CD4-positive, alpha-beta T cell (primary cell): ENCODE data around the gene PAPPA. TPM values are rescaled to one million over a fixed set of nuclear protein-coding genes. Genes with fewer than 3 reads are reported as not detected.

Experiments used
- ATAC-seq: fragments of 200-7000 bp; cut with Tn5 transposase; one replicate; pipeline ENCODE4 v1.10.0; 2022; ENCODE audit warnings: mild to moderate bottlenecking; ENCODE audit not compliant: poor library complexity
- CTCF ChIA-PET: fragments of 350-600 bp; sonication (Branson Sonifier 250); formaldehyde crosslinking; loops from one replicate; lab custom pipeline; 2021; ENCODE audit warnings: antibody characterized with exemption, inconsistent platforms; lab: Charles Lee
- POLR2A ChIA-PET: fragments of 350-600 bp; sonication (Branson Sonifier 250); formaldehyde crosslinking; loops from one replicate; lab custom pipeline; 2021; ENCODE audit warnings: antibody characterized with exemption, inconsistent platforms; lab: Charles Lee
- DNase-seq, 14 experiments: peaks; one replicate each; pipeline ENCODE4 v3.0.0-alpha.2; 2013 to 2020; ENCODE audit warnings: mixed read lengths in 2 of 14
- H3K27ac ChIP-seq, 2 donors: one replicate each; pipeline versions ENCODE4 v1.5.1 to v1.7.0; 2013; ENCODE audit warnings: low read length in 2 of 2, low read depth in 1 of 2, mild to moderate bottlenecking in 1 of 2
- H3K27me3 ChIP-seq, 2 experiments: 1 replicate in 1 of 2; 2 replicates in 1 of 2; pipeline versions ENCODE4 v1.6.1 to v1.7.0; 2013; ENCODE audit warnings: low read length in 2 of 2, control low read depth in 1 of 2, mild to moderate bottlenecking in 1 of 2, moderate library complexity in 1 of 2; ENCODE audit not compliant: insufficient read depth in 2 of 2, control insufficient read depth in 1 of 2
- H3K36me3 ChIP-seq: one replicate; pipeline ENCODE4 v1.6.1; 2013; ENCODE audit warnings: low read length, control low read depth; ENCODE audit not compliant: insufficient read depth
- H3K4me1 ChIP-seq: one replicate; pipeline ENCODE4 v1.6.1; 2013; ENCODE audit warnings: low read length, control low read depth; ENCODE audit not compliant: insufficient read depth
- H3K4me3 ChIP-seq: one replicate; pipeline ENCODE4 v1.5.1; 2013; ENCODE audit warnings: mild to moderate bottlenecking, low read length, moderate library complexity
- H3K9me3 ChIP-seq, 2 experiments: 1 replicate in 1 of 2; 2 replicates in 1 of 2; pipeline versions ENCODE4 v1.6.1 to v1.7.0; 2013; ENCODE audit warnings: low read length in 2 of 2, mild to moderate bottlenecking in 2 of 2, control low read depth in 1 of 2, moderate library complexity in 1 of 2; ENCODE audit not compliant: control insufficient read depth in 1 of 2, insufficient read depth in 1 of 2
- H3K27ac Mint-ChIP-seq: one replicate; pipeline ENCODE4 v1.8.0; 2020; ENCODE audit warnings: mixed read lengths
- H3K27me3 Mint-ChIP-seq: one replicate; pipeline ENCODE4 v1.8.0; 2021; ENCODE audit warnings: mixed read lengths
- H3K36me3 Mint-ChIP-seq: one replicate; pipeline ENCODE4 v1.8.0; 2021; ENCODE audit warnings: low read depth, mixed read lengths
- H3K4me1 Mint-ChIP-seq: one replicate; pipeline ENCODE4 v1.8.0; 2021; ENCODE audit warnings: low read depth, mixed read lengths
- H3K4me3 Mint-ChIP-seq: one replicate; pipeline ENCODE4 v1.8.0; 2020; ENCODE audit warnings: mild to moderate bottlenecking, mixed read lengths
- H3K9me3 Mint-ChIP-seq: one replicate; pipeline ENCODE4 v1.8.0; 2020; ENCODE audit warnings: mixed read lengths
- intact Hi-C, 2 experiments: fragments of 100-400 bp; cut with DNase I in 1 of 2; cut with micrococcal nuclease in 1 of 2; formaldehyde crosslinking; loops; one replicate each; pipeline versions ENCODE4 v1.15.1 to v1.9.0; 2023 to 2025; cut with DNase I, micrococcal nuclease
- total RNA-seq, 174 experiments: library from RNA in 2 of 174; stranded (reverse) in 2 of 174; gene quantifications; one replicate each; pipeline ENCODE4 v1.2.3 and lab custom pipeline; 2021 to 2026
- TF ChIP-seq, protein P1 (sequence below): fragments of 200-600 bp; IDR thresholded peaks from one replicate; pipeline ENCODE4 v1.8.0; 2022; ENCODE audit warnings: antibody characterized with exemption, mild to moderate bottlenecking

Gene PAPPA
- total RNA-seq, 2 experiments from 2014 or later: 0.03 TPM; not detected in 1

DNA sequence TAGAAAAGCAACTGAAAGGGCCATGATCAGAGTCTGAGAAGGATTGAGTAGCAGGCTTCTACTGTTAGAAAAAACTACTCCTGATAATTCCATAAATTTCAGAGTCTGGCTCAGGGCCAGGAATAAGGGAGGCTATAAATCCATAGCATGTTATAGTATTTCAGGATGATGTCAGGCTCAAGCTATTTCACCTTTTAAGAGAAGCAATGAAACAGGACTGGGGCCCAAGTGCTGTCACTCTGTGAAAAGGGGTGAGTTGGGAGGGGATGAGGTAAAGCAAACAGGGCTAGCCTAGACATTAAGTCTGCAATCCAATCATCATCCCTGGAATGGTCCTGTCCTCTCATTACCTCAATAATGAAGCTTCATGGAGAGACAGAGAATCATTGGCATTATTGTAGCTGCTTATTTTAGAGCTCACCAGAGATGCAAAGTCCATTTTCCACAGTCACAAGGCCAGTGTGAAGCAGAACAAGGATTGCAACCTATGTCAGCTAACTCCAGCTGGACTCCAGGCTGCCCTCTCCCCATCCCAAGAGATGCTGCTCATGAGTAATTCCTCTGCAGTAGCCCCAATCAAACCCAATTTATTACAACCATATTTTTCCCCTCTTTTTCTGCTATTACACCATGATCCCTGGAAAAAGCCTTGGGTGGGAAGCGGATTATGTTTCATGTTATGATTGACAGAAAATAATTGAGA, 56.0 kb downstream of the PAPPA start:
- intact Hi-C loops: no loop called here
- ATAC-seq (no peak), DNase-seq (no peak)
- H3K27ac Mint-ChIP-seq: no peak overlapping the region
- CTCF ChIA-PET: no interaction called here
- H3K4me3 Mint-ChIP-seq: no peak overlapping the region
- Histone ChIP-seq H3K4me1 (no peaks in the 10 kb centered on the region), H3K4me3 (no peak overlapping the region), H3K27me3 (no peaks in the 10 kb centered on the region), H3K9me3 (no peaks in the 10 kb centered on the region), H3K27ac (no peak overlapping the region), H3K36me3 (no peaks in the 10 kb centered on the region)
- H3K27me3 Mint-ChIP-seq: no peaks in the 10 kb centered on the region
- TF ChIP-seq, protein P1, sequence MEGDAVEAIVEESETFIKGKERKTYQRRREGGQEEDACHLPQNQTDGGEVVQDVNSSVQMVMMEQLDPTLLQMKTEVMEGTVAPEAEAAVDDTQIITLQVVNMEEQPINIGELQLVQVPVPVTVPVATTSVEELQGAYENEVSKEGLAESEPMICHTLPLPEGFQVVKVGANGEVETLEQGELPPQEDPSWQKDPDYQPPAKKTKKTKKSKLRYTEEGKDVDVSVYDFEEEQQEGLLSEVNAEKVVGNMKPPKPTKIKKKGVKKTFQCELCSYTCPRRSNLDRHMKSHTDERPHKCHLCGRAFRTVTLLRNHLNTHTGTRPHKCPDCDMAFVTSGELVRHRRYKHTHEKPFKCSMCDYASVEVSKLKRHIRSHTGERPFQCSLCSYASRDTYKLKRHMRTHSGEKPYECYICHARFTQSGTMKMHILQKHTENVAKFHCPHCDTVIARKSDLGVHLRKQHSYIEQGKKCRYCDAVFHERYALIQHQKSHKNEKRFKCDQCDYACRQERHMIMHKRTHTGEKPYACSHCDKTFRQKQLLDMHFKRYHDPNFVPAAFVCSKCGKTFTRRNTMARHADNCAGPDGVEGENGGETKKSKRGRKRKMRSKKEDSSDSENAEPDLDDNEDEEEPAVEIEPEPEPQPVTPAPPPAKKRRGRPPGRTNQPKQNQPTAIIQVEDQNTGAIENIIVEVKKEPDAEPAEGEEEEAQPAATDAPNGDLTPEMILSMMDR: no peak
- POLR2A ChIA-PET: no interaction called here
- H3K4me1 Mint-ChIP-seq: no peaks in the 10 kb centered on the region
- H3K36me3 Mint-ChIP-seq: no peaks in the 10 kb centered on the region
- H3K9me3 Mint-ChIP-seq: peaks cover 2% of the 10 kb centered on the region

DNA sequence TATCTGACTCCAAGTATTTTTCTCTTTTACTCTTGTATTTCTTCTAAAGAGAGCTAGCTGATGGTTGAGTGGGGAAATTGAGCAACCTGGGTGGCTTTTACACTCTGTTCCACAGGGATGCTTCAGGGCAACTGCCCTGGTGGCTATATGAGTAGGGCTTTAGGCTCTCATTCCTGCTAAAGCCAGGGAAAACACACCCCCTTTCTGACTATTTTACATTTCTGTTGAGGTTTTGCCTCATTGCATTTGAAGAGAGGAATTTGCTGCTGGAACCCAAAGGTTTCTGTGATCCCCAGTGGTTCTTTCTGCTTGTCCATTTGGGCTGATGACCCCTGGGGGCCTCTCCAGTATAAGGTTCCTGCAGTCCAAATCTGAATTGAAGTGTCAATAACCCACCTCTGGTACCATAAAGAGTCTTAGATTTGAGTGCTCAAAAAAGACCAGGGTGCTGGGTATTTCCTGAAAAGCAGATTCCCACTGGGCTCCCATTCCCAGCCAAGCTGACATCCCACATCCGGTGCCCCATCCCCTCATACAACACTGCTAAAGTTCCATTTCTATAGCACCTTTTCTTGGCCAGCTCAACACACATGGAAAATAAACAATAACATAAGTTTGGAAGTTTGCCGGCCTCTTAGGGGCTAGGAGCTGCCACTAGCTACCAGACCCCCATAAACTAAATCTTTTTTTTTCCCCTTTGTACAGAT, 59.5 kb downstream of the PAPPA start:
- Histone ChIP-seq H3K9me3 (no peaks in the 10 kb centered on the region), H3K4me1 (no peaks in the 10 kb centered on the region), H3K27me3 (no peaks in the 10 kb centered on the region), H3K4me3 (no peak overlapping the region), H3K27ac (no peak overlapping the region), H3K36me3 (no peaks in the 10 kb centered on the region)
- ChIA-PET CTCF (no interaction called here), POLR2A (no interaction called here)
- no peak for ATAC-seq
- Mint-ChIP-seq H3K4me1 (no peaks in the 10 kb centered on the region), H3K27ac (no peak overlapping the region), H3K4me3 (no peak overlapping the region), H3K36me3 (no peaks in the 10 kb centered on the region), H3K9me3 (no peaks in the 10 kb centered on the region), H3K27me3 (no peaks in the 10 kb centered on the region)
- intact Hi-C loops: no loop called here
- TF ChIP-seq, protein P1: no peak
- DNase-seq: no peak

DNA sequence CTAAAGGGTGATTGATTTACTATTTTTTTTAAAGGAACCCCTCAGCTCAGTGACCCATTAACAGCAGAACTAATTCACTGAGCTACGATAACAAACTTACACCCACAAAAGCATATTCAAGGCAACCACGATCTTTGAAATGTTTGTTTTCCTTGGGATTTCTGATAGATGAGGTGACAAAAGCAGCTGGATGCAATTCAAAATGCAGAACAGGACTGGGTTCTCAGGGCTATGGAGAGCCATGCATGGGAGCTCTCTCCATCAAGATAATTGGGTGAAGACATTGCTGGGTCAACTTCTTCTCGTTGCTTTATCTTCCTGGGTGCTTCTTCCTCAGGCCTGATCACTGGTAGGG, 60.1 kb downstream of the PAPPA start:
- Histone ChIP-seq H3K4me3 (no peak overlapping the region), H3K27ac (no peak overlapping the region), H3K9me3 (no peaks in the 10 kb centered on the region), H3K4me1 (no peaks in the 10 kb centered on the region), H3K27me3 (no peaks in the 10 kb centered on the region), H3K36me3 (no peaks in the 10 kb centered on the region)
- POLR2A ChIA-PET: no interaction called here
- H3K36me3 Mint-ChIP-seq: no peaks in the 10 kb centered on the region
- no peak overlapping the region for H3K4me3 Mint-ChIP-seq
- H3K27ac Mint-ChIP-seq: no peak overlapping the region
- intact Hi-C loops: no loop called here
- CTCF ChIA-PET: no interaction called here
- TF ChIP-seq, protein P1: no peak
- ATAC-seq (no peak), DNase-seq (no peak)
- no peaks in the 10 kb centered on the region for H3K27me3 Mint-ChIP-seq
- H3K4me1 Mint-ChIP-seq: no peaks in the 10 kb centered on the region
- H3K9me3 Mint-ChIP-seq: no peaks in the 10 kb centered on the region
